Esophagus muscularis mucosa (tissue), 4 donors: ENCODE measurements around the gene BLOC1S3. TPM values are rescaled to one million over a fixed set of nuclear protein-coding genes. Genes with fewer than 3 reads are reported as not detected.

Experiments used
- DNase-seq: peaks from one replicate; pipeline ENCODE4 v3.0.0-alpha.2; 2017; ENCODE audit errors: extremely low spot score
- H3K27ac ChIP-seq, 4 donors: fragments of 200-600 bp; sonication (generic); replicated peaks in 1 of 4; 1 replicate in 3 of 4; 2 replicates in 1 of 4; pipeline ENCODE4 v1.5.1; 2016 to 2019; ENCODE audit warnings: mild to moderate bottlenecking in 1 of 4
- H3K27me3 ChIP-seq, 4 donors: fragments of 200-600 bp; sonication (generic); one replicate each; pipeline versions ENCODE4 v1.5.1 to v1.6.0; 2016 to 2019
- H3K36me3 ChIP-seq, 4 donors: fragments of 200-600 bp; sonication (generic); one replicate each; pipeline ENCODE4 v1.5.1; 2016 to 2019
- H3K4me1 ChIP-seq, 4 donors: fragments of 200-600 bp; sonication (generic); one replicate each; pipeline ENCODE4 v1.5.1; 2016 to 2019
- H3K4me3 ChIP-seq, 4 donors: fragments of 200-600 bp; sonication (generic); 1 replicate in 2 of 4; 2 replicates in 2 of 4; pipeline ENCODE4 v1.5.1; 2016 to 2019; ENCODE audit warnings: mild to moderate bottlenecking in 4 of 4, moderate library complexity in 1 of 4
- H3K9me3 ChIP-seq, 4 donors: fragments of 200-600 bp; sonication (generic); 1 replicate in 3 of 4; 2 replicates in 1 of 4; pipeline ENCODE4 v1.5.1; 2016 to 2019
- CTCF ChIP-seq, 3 experiments: fragments of 200-600 bp in 2 of 3; fragments of 450-650 bp in 1 of 3; sonication (generic) in 2 of 3; IDR thresholded peaks; one replicate each; pipeline ENCODE4 v1.5.1; 2017 to 2019; ENCODE audit warnings: antibody characterized with exemption in 3 of 3, mild to moderate bottlenecking in 2 of 3, moderate library complexity in 1 of 3
- EP300 ChIP-seq: sonication (generic); formaldehyde crosslinking; IDR thresholded peaks from one replicate; pipeline ENCODE4 v1.6.1; 2017; ENCODE audit warnings: antibody characterized with exemption
- POLR2A ChIP-seq: fragments of 450-650 bp; IDR thresholded peaks from one replicate; pipeline ENCODE4 v1.6.1; 2017; ENCODE audit warnings: antibody characterized with exemption, moderate library complexity, mild to moderate bottlenecking, low read depth
- POLR2AphosphoS5 ChIP-seq, 2 donors: sonication (generic); formaldehyde crosslinking; IDR thresholded peaks; one replicate each; pipeline ENCODE4 v1.6.1; 2017; ENCODE audit warnings: antibody characterized with exemption in 2 of 2
- WGBS: methylation state at CpG from one replicate; pipeline ENCODE4 v1.1.5; 2018; 5-methylcytosine and 5-hydroxymethylcytosine counted together
- intact Hi-C: fragments of 100-400 bp; cut with DNase I; formaldehyde crosslinking; loops from one replicate; pipeline ENCODE4 v1.15.1; 2023
- total RNA-seq, 4 donors: library from RNA; depleted of rRNA; stranded (reverse); fragments of >200 nt; gene quantifications; one replicate each; pipeline versions ENCODE4 v1.1.0 to v1.2.1, GENCODE V29; 2016

BLOC1S3 gene
- total RNA-seq, 4 donors from 2014 or later: 5.4 to 21.9 (median 16.1) TPM

- TF ChIP-seq POLR2A (no peak), POLR2AphosphoS5 (IDR thresholded peaks at IDR 0.05) (no peak), CTCF (IDR thresholded peaks at IDR 0.05) (no peak), EP300 (no peak)
- no peak overlapping the region for H3K4me3 ChIP-seq
- H3K27ac ChIP-seq: no peak overlapping the region
- intact Hi-C loops: no loop called here
- 90% methylated on average over 6 of the region's 6 CpGs for WGBS
- H3K9me3 ChIP-seq: no peaks in the 10 kb centered on the region
- no peaks in the 10 kb centered on the region for H3K36me3 ChIP-seq
- no peaks in the 10 kb centered on the region for H3K4me1 ChIP-seq
- no peak for DNase-seq
- peaks cover 0 to 6% (median 0%) of the 10 kb centered on the region in 4 donors for H3K27me3 ChIP-seq
Observed at GRCh38 chr19:45195764-45196163, 17.2 kb downstream of the BLOC1S3 start.

GRCh38 chr19:45200568-45200967, 22.0 kb downstream of the BLOC1S3 start:
- Histone ChIP-seq H3K4me1 (no peaks in the 10 kb centered on the region), H3K36me3 (no peaks in the 10 kb centered on the region), H3K9me3 (no peaks in the 10 kb centered on the region), H3K4me3 (no peak overlapping the region), H3K27ac (no peak overlapping the region), H3K27me3 (peaks cover 0 to 6% (median 0%) of the 10 kb centered on the region in 4 donors)
- 30% methylated on average over 4 of the region's 4 CpGs for WGBS
- intact Hi-C loops: loop anchor here (5.0 kb wide), 1 partner anchor 37 kb away; no protein-coding TSS in a partner anchor
- no peak for DNase-seq
- TF ChIP-seq EP300: no peak
- no peak for TF ChIP-seq POLR2A
- TF ChIP-seq CTCF (IDR thresholded peaks at IDR 0.05): peak in 2 of 3 experiments; percentile 25 to 27
- no peak for TF ChIP-seq POLR2AphosphoS5 (IDR thresholded peaks at IDR 0.05)

- H3K36me3 ChIP-seq: no peaks in the 10 kb centered on the region
- intact Hi-C loops: loop anchor here (5.0 kb wide), 1 partner anchor 35 kb away; no protein-coding TSS in a partner anchor
- H3K4me1 ChIP-seq: no peaks in the 10 kb centered on the region
- no peak overlapping the region for H3K27ac ChIP-seq
- WGBS: 73% methylated on average over 2 of the region's 6 CpGs
- no peaks in the 10 kb centered on the region for H3K9me3 ChIP-seq
- H3K27me3 ChIP-seq: no peaks in the 10 kb centered on the region
- no peak for DNase-seq
- no peak for TF ChIP-seq POLR2A
- no peak for TF ChIP-seq CTCF (IDR thresholded peaks at IDR 0.05)
- no peak for TF ChIP-seq EP300
- TF ChIP-seq POLR2AphosphoS5 (IDR thresholded peaks at IDR 0.05): no peak
- no peak overlapping the region for H3K4me3 ChIP-seq
Observed at GRCh38 chr19:45202637-45203036, 24.1 kb downstream of the BLOC1S3 start.

GRCh38 chr19:45205810-45206209, 27.2 kb downstream of the BLOC1S3 start:
- peaks cover 0 to 5% (median 0%) of the 10 kb centered on the region in 4 donors for H3K27me3 ChIP-seq
- 85% methylated on average over 12 of the region's 12 CpGs for WGBS
- intact Hi-C loops: no loop called here
- H3K36me3 ChIP-seq: no peaks in the 10 kb centered on the region
- no peaks in the 10 kb centered on the region for H3K4me1 ChIP-seq
- H3K4me3 ChIP-seq: no peak overlapping the region
- no peak for DNase-seq
- TF ChIP-seq EP300 (no peak), POLR2AphosphoS5 (IDR thresholded peaks at IDR 0.05) (no peak), CTCF (IDR thresholded peaks at IDR 0.05) (no peak), POLR2A (no peak)
- no peaks in the 10 kb centered on the region for H3K9me3 ChIP-seq
- no peak overlapping the region for H3K27ac ChIP-seq

- H3K27me3 ChIP-seq: peaks cover 0 to 8% (median 0%) of the 10 kb centered on the region in 4 donors
- intact Hi-C loops: no loop called here
- TF ChIP-seq POLR2A: no peak
- no peak overlapping the region for H3K27ac ChIP-seq
- no peak overlapping the region for H3K4me3 ChIP-seq
- no peaks in the 10 kb centered on the region for H3K9me3 ChIP-seq
- H3K36me3 ChIP-seq: no peaks in the 10 kb centered on the region
- DNase-seq: no peak
- H3K4me1 ChIP-seq: peaks cover 0 to 2% (median 0%) of the 10 kb centered on the region in 4 donors
- WGBS: 89% methylated on average over 3 of the region's 3 CpGs
Observed at GRCh38 chr19:45206328-45206727, 27.7 kb downstream of the BLOC1S3 start.
